ENCODE measurements around the gene AEN.

The AEN gene

DNA sequence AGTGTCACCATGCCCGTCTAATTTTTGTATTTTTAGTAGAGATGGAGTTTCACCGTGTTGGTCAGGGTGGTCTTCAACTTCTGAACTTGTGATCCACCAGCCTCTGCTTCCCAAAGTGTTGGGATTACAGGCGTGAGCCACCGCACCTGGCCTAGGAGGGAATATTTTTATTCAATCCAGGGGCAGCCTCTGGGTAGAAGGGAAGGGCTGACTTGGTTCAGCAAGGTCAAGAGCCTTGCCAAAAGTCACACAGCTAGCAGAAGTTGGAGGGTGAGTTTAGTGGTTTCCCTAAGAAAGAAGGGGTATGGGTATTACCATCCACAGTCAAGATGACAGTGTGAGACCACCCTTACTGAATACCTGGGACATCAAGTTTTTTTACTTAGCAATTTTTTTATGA is 4.9 kb upstream of the AEN start:
- TF ChIP-seq CTCF (IDR thresholded peaks at IDR 0.05; ENCODE audit: low read depth, low read length) (no peak), MAX (IDR thresholded peaks at IDR 0.05; ENCODE audit: low read depth, low read length) (no peak), MYC (IDR thresholded peaks at IDR 0.05; ENCODE audit: low read depth, low read length) (no peak), POLR2A (IDR thresholded peaks at IDR 0.05; ENCODE audit: extremely low read depth, insufficient read length) (no peak)
- no peak overlapping the region for H3K4me3 ChIP-seq (ENCODE audit: low read depth, low read length)
- no peak for DNase-seq (ENCODE audit: low read depth)

DNA sequence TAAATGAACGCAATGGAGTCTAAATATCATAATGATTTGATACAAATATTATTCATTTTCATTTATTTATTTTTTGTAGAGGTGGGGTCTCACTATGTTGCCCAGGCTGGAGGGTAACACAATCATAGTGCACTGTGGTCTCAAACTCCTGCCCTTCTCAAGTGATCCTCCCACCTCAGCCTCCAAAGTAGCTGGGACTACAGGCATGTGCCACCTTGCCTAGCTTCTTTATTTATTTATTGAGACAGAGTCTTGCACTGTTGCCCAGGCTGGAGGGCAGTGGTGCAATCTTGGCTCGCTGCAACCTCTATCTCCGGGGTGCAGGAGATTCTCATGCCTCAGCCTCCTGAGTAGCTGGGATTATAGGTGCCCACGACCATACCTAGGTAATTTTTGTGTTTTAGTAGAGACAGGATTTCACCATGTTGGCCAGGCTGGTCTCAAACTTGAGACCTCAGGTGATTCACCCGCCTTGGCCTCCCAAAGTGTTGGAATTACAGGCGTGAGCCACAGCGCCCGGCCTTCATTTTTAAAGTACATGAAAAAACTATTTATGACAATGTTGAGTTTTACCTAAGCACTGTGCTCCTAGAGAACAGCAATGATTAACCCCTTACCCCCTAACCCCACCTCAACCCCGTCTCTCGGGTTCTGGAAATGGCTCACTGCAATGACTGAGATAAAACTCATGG is 4.0 kb upstream of the AEN start:
- no peak overlapping the region for H3K4me3 ChIP-seq (ENCODE audit: low read depth, low read length)
- TF ChIP-seq MAX (IDR thresholded peaks at IDR 0.05; ENCODE audit: low read depth, low read length) (no peak), CTCF (IDR thresholded peaks at IDR 0.05; ENCODE audit: low read depth, low read length) (no peak), MYC (IDR thresholded peaks at IDR 0.05; ENCODE audit: low read depth, low read length) (no peak), POLR2A (IDR thresholded peaks at IDR 0.05; ENCODE audit: extremely low read depth, insufficient read length) (no peak)
- no peak for DNase-seq (ENCODE audit: low read depth)

DNA sequence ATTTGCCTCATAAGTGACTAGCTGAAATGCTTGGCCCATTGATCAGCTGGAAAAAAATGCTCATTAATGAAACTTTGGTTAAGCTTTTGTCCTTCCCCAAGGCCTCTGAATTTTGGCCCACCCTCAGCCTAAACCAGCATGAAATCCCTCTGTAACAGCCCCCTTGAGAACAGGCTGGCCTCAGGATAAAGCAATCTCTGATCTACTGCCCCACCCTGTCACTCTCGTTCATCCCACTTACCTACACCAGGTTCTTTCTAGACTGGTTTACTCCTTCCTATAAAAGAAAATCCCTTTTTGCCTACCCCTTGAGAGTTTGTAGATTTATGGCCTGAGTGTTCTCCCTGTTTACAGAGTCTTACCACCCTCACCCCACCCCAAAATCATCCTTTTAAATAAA is 3.4 kb upstream of the AEN start:
- no peak for TF ChIP-seq MYC (IDR thresholded peaks at IDR 0.05; ENCODE audit: low read depth, low read length)
- TF ChIP-seq POLR2A (IDR thresholded peaks at IDR 0.05; ENCODE audit: extremely low read depth, insufficient read length), result no peak
- no peak for TF ChIP-seq CTCF (IDR thresholded peaks at IDR 0.05; ENCODE audit: low read depth, low read length)
- no peak for TF ChIP-seq MAX (IDR thresholded peaks at IDR 0.05; ENCODE audit: low read depth, low read length)
- no peak for DNase-seq (ENCODE audit: low read depth)
- no peak overlapping the region for H3K4me3 ChIP-seq (ENCODE audit: low read depth, low read length)

GRCh38 chr15:88618686-88619085 is 2.5 kb upstream of the AEN start:
- TF ChIP-seq CTCF (IDR thresholded peaks at IDR 0.05; ENCODE audit: low read depth, low read length) (no peak), MAX (IDR thresholded peaks at IDR 0.05; ENCODE audit: low read depth, low read length) (no peak), MYC (IDR thresholded peaks at IDR 0.05; ENCODE audit: low read depth, low read length) (no peak), POLR2A (IDR thresholded peaks at IDR 0.05; ENCODE audit: extremely low read depth, insufficient read length) (no peak)
- no peak overlapping the region for H3K4me3 ChIP-seq (ENCODE audit: low read depth, low read length)
- no peak for DNase-seq (ENCODE audit: low read depth)

- DNase-seq (ENCODE audit: low read depth), result no peak
- H3K4me3 ChIP-seq (ENCODE audit: low read depth, low read length), result no peak overlapping the region
- TF ChIP-seq CTCF (IDR thresholded peaks at IDR 0.05; ENCODE audit: low read depth, low read length) (no peak), MYC (IDR thresholded peaks at IDR 0.05; ENCODE audit: low read depth, low read length) (no peak), MAX (IDR thresholded peaks at IDR 0.05; ENCODE audit: low read depth, low read length) (no peak), POLR2A (IDR thresholded peaks at IDR 0.05; ENCODE audit: extremely low read depth, insufficient read length) (no peak)
Observed at GRCh38 chr15:88619796-88620195, 1.3 kb upstream of the AEN start.
